WI38 (cell line): Measurements from ENCODE around the gene GTF2E1.

ENCODE experiments used
- H3K4me3 ChIP-seq: 2 replicates; pipeline ENCODE4 v1.5.1; 2011; ENCODE audit warnings: low read depth, mild to moderate bottlenecking, control low read depth, low read length
- TF ChIP-seq, protein P1 (sequence below): IDR thresholded peaks from 2 replicates; pipeline ENCODE4 v1.5.1; 2012; ENCODE audit warnings: low read depth, mild to moderate bottlenecking, control low read depth, low read length

Gene GTF2E1

GRCh38 chr3:120823156-120823555 lies 80.6 kb downstream of the GTF2E1 start:
- H3K4me3 ChIP-seq, result no peak overlapping the region
- TF ChIP-seq, protein P1, sequence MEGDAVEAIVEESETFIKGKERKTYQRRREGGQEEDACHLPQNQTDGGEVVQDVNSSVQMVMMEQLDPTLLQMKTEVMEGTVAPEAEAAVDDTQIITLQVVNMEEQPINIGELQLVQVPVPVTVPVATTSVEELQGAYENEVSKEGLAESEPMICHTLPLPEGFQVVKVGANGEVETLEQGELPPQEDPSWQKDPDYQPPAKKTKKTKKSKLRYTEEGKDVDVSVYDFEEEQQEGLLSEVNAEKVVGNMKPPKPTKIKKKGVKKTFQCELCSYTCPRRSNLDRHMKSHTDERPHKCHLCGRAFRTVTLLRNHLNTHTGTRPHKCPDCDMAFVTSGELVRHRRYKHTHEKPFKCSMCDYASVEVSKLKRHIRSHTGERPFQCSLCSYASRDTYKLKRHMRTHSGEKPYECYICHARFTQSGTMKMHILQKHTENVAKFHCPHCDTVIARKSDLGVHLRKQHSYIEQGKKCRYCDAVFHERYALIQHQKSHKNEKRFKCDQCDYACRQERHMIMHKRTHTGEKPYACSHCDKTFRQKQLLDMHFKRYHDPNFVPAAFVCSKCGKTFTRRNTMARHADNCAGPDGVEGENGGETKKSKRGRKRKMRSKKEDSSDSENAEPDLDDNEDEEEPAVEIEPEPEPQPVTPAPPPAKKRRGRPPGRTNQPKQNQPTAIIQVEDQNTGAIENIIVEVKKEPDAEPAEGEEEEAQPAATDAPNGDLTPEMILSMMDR, result no peak

GRCh38 chr3:120824613-120825012 lies 82.1 kb downstream of the GTF2E1 start:
- no peak overlapping the region for H3K4me3 ChIP-seq

DNA sequence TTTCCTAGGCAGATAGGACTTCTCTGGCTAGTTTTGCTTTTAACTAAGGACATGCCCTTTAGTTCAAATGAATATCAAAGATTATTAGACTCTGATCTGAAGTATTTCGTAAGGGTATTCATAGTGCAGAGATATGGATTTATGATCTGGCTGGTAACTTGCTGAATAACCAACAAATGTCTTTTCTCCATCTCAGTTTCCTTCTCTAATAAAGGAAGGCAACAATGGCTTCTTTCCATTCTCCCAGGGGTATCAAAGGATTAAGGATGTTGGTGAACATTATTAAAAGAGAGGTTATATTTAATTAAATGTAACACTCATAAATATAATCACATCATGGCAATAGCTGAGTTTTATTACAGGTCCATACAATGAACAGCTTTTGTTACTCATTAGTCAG lies 86.3 kb downstream of the GTF2E1 start:
- TF ChIP-seq, protein P1, result no peak
- H3K4me3 ChIP-seq, result no peak overlapping the region

More at GRCh38 chr3:120824613-120825012, 82.1 kb downstream of the GTF2E1 start:
- TF ChIP-seq, protein P1, result no peak

GRCh38 chr3:120831066-120831465 lies 88.5 kb downstream of the GTF2E1 start:
- TF ChIP-seq, protein P1, result no peak
- H3K4me3 ChIP-seq, result no peak overlapping the region
